Measurements from ENCODE around the gene C1orf198.

- TF ChIP-seq HMGXB4 (CRISPR knock-in tag; IDR thresholded peaks at IDR 0.05; ENCODE audit: borderline replicate concordance): no peak
- no peak for TF ChIP-seq POLR2A (IDR thresholded peaks at IDR 0.05; ENCODE audit: low read length)
Observed at GRCh38 chr1:230898748-230899147, 30.4 kb upstream of the C1orf198 start.
